Mucosa of descending colon (tissue), 3 donors: ENCODE data around the gene CLHC1. TPM values are rescaled to one million over a fixed set of nuclear protein-coding genes. Genes with fewer than 3 reads are reported as not detected.

Experiments used
- ATAC-seq: fragments of 200-7000 bp; cut with Tn5 transposase; one replicate; pipeline ENCODE4 v1.9.1; 2020; ENCODE audit warnings: mild to moderate bottlenecking, moderate library complexity
- DNase-seq, 3 donors: peaks; one replicate each; pipeline ENCODE4 v3.0.0-alpha.2; 2020
- H3K36me3 ChIP-seq: fragments of 200-600 bp; one replicate; pipeline ENCODE4 v1.8.0; 2021; ENCODE audit warnings: low read depth, mild to moderate bottlenecking
- H3K4me1 ChIP-seq: fragments of 200-600 bp; one replicate; pipeline ENCODE4 v1.8.0; 2021; ENCODE audit warnings: low read depth, mild to moderate bottlenecking
- H3K4me3 ChIP-seq: fragments of 200-600 bp; one replicate; pipeline ENCODE4 v1.8.0; 2021; ENCODE audit warnings: mild to moderate bottlenecking
- H3K9me3 ChIP-seq: fragments of 200-600 bp; one replicate; pipeline ENCODE4 v1.8.0; 2021; ENCODE audit warnings: mild to moderate bottlenecking
- intact Hi-C, 2 donors: fragments of 100-400 bp; cut with DNase I in 1 of 2; cut with micrococcal nuclease in 1 of 2; formaldehyde crosslinking; loops; one replicate each; pipeline versions ENCODE4 v1.11.0 to v1.11.1; 2022; cut with DNase I, micrococcal nuclease
- total RNA-seq, 3 donors: library from RNA; stranded (reverse); fragmentation: NEBNext Ultra II Directional in 2 of 3; extraction: Animal tissue kit (Norgen Biotek cat#: 25700) in 2 of 3; gene quantifications; one replicate each; pipeline versions ENCODE4 v1.2.1 to v1.2.4, GENCODE V29; 2021 to 2023
- TF ChIP-seq, protein P1 (sequence below): fragments of 200-600 bp; IDR thresholded peaks from one replicate; pipeline ENCODE4 v1.8.0; 2022; ENCODE audit warnings: antibody characterized with exemption, mild to moderate bottlenecking
- donor health status: DM: no; HTN: no; CAD: no; lungs with moderate emphysema.
- donor health status: DM: no; HTN: no; CAD: no.
- donor health status: DM: no; HTN: yes; CAD: no.

Gene CLHC1
- total RNA-seq, 3 donors from 2014 or later: 9.2 to 15.5 (median 13.2) TPM

DNA sequence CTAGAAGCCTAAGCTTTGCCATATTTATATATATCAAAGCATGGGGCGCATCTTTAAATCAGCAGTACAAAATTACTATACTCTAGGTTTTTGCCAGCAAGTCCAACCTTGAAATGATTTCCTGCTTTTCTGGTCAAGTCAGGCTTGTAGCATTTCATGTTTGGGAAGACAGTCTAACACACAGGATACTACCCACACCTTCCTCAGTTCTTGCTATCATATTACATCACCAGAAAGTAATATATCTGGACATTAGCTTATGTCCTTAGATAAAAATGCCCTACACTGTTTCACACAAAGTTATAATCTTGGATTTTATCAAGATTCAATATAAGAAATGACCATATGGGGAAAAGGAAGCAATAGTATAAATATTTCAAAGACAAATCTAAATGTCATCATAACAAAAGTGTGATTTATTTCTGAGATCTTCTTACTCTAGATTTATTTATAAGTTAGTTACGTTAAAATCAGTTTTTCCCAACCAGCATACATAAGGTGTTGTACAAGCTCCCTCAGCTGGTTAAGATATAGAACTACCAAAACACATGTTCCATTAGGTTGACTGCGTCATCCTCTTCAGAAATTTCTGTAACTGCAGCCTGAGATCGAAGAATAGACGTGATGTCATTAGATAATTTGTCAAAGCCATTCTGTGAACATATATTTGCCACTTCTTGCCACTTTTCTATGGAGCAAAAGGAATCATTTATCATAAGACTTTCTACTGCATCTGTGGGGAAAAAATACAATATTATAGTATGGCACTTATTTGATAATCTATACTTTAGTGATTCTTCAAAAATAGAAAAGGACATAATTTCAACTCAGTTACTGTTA, 56.6 kb downstream of the CLHC1 start:
- intact Hi-C loops: no loop called here
- DNase-seq (no peak), ATAC-seq (peak; percentile 76)
- no peak overlapping the region for H3K4me3 ChIP-seq
- H3K36me3 ChIP-seq: no peaks in the 10 kb centered on the region
- no peaks in the 10 kb centered on the region for H3K9me3 ChIP-seq
- TF ChIP-seq, protein P1, sequence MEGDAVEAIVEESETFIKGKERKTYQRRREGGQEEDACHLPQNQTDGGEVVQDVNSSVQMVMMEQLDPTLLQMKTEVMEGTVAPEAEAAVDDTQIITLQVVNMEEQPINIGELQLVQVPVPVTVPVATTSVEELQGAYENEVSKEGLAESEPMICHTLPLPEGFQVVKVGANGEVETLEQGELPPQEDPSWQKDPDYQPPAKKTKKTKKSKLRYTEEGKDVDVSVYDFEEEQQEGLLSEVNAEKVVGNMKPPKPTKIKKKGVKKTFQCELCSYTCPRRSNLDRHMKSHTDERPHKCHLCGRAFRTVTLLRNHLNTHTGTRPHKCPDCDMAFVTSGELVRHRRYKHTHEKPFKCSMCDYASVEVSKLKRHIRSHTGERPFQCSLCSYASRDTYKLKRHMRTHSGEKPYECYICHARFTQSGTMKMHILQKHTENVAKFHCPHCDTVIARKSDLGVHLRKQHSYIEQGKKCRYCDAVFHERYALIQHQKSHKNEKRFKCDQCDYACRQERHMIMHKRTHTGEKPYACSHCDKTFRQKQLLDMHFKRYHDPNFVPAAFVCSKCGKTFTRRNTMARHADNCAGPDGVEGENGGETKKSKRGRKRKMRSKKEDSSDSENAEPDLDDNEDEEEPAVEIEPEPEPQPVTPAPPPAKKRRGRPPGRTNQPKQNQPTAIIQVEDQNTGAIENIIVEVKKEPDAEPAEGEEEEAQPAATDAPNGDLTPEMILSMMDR: peak; percentile 18
- H3K4me1 ChIP-seq: no peaks in the 10 kb centered on the region

DNA sequence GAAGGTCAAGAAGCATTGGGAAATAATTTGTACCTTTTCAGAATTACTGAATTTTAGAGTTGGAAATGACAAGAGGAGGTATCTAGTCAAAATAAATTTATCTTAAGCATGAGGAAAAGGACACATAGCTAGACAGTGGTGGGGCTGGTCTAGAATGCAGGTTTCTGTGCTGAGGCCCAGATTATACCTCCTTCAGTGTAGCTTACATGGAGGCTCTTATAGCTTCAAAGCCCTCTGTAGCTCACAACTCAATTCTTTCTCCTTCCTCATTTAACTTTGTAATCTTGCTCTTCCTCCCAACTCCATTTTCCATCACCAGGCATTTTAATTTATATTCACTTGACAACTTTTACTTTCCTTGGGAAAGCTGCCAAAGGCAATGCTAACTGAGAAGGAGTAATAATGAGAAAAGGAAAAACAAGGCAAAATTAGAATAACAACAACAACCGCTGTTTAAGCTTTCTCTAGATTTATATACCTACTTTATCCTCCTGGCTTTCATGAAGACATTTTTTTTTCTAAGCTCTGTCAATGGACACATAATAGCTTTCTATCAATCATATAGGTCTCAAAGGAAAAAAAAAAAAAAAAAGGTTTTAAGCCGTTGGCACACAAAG, 58.5 kb downstream of the CLHC1 start:
- intact Hi-C loops: no loop called here
- Histone ChIP-seq H3K4me1 (no peaks in the 10 kb centered on the region), H3K36me3 (no peaks in the 10 kb centered on the region), H3K4me3 (no peak overlapping the region), H3K9me3 (no peaks in the 10 kb centered on the region)
- ATAC-seq: no peak
- TF ChIP-seq, protein P1: no peak
- DNase-seq: no peak

DNA sequence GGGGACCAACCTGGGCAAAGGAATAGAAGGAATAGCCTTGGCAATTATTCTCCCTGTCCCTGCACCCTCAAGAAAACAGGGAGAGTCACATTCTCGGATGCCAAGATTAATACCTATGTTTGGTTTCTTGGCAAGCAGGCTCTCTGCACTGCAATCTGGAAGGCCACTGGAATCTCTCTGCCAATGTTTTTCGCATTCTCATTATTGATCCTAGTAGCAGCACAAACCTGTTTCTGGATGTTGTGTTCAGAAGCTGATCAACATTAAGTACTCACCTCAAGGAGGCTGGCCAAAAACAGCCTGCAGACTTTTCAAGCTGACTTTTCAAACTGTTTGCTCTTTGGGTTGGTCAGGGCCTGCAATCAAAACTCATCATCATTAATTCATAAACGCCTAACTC, 62.2 kb downstream of the CLHC1 start:
- Histone ChIP-seq H3K4me3 (no peak overlapping the region), H3K4me1 (peaks cover 5% of the 10 kb centered on the region), H3K9me3 (no peaks in the 10 kb centered on the region), H3K36me3 (no peaks in the 10 kb centered on the region)
- intact Hi-C loops: loop anchor here (5.0 to 10.0 kb wide), 2 partner anchors 153 to 155 kb away; no protein-coding TSS in a partner anchor
- ATAC-seq (no peak), DNase-seq (no peak)
- TF ChIP-seq, protein P1: no peak

DNA sequence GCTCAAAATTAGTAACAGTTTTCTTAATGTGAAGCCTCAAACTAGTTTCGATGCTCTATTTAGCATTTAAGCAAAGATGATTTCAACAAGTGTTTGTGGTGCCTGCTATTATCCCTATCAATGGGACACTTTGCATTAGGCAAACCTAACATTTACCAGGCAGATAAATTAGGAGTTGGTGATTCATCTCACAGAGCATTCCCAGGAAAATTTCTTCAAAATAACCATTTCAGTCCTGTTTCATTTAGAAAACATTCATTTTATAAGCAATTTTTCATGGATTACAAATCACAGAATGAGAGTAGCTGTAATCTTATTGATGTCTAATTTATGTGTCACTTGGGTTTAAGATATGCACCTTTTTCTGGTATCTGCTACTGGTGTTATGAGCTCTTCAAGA, 62.7 kb downstream of the CLHC1 start:
- TF ChIP-seq, protein P1: no peak
- H3K4me1 ChIP-seq: peaks cover 8% of the 10 kb centered on the region
- no peaks in the 10 kb centered on the region for H3K36me3 ChIP-seq
- intact Hi-C loops: loop anchor here (5.0 to 10.0 kb wide), 2 partner anchors 152 to 155 kb away; no protein-coding TSS in a partner anchor
- DNase-seq (no peak), ATAC-seq (no peak)
- no peak overlapping the region for H3K4me3 ChIP-seq
- no peaks in the 10 kb centered on the region for H3K9me3 ChIP-seq

DNA sequence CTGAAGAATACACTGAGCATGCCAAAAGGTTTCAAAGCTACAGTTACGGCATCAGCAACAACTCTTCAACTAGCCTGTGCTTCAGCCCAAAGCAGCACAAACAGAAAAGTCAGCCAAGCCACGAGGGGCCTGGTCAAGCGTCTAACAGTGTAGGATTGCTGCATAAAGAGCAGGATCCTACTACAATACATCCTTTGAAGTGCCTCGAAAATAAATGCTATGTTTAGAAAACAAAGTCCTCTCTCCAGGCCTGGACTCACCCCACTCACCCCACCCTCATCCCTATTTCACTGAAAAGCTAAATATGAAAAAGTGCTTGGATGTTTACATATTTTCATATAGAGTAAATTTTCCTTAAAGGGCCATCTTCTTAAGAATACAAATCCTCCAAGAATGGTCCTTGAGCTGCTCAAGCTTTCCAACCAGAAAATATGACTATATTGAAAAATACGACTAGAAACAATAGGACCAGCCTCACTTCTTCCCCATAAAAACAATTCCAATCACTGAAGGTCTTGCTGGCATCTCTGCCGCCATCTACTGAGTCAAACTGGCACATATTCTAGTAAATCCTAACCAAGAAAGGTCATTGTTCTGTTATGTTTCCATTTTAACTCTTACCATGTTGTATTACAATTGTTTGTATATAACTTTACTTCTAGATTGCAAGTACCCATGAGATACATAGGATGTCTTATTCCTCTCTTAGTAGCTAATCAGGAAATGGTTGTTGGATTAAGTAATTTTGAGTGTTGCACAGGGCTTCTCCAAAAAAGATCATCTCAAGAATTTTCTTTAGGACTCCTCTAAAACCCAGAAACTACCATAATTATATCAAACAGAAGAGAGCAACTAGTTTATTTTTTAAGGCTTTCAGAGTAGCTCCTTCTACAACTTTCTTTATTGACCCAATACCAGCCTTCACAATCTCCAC, 63.6 kb downstream of the CLHC1 start:
- peak; percentile 69 for ATAC-seq
- intact Hi-C loops: loop anchor here (5.0 to 10.0 kb wide), 2 partner anchors 151 to 154 kb away; no protein-coding TSS in a partner anchor

More for the DNA sequence above, 63.6 kb downstream of the CLHC1 start:
- Histone ChIP-seq H3K9me3 (no peaks in the 10 kb centered on the region), H3K4me3 (no peak overlapping the region), H3K36me3 (no peaks in the 10 kb centered on the region), H3K4me1 (peaks cover 16% of the 10 kb centered on the region)
- TF ChIP-seq, protein P1: peak; percentile 56
- peak in 1 of 3 donors; percentile 85 for DNase-seq
